ENCODE measurements around the gene ADCY9.
A peak's percentile ranks its signal among the peaks of the same experiment; 100 is the strongest.
"Not testable (repeated sequence)": the region's sequence is repeated elsewhere in the genome, so short reads cannot be mapped to it uniquely, and the experiment has no call there.

Gene ADCY9

GRCh38 chr16:3957344-3957980, 158.8 kb downstream of the ADCY9 start:
- DNase-seq = no peak
- peaks cover 13% of the 10 kb centered on the region for H3K27me3 Mint-ChIP-seq (ENCODE audit: low read depth, poor library complexity)
- no peaks in the 10 kb centered on the region for H3K36me3 Mint-ChIP-seq (ENCODE audit: low read depth)
- peaks cover 18% of the 10 kb centered on the region for H3K4me1 Mint-ChIP-seq
- no peak overlapping the region for H3K27ac Mint-ChIP-seq
- no peaks in the 10 kb centered on the region for H3K9me3 Mint-ChIP-seq
- TF ChIP-seq CTCF (IDR thresholded peaks at IDR 0.05) = no peak
- H3K4me3 Mint-ChIP-seq = no peak overlapping the region

DNA sequence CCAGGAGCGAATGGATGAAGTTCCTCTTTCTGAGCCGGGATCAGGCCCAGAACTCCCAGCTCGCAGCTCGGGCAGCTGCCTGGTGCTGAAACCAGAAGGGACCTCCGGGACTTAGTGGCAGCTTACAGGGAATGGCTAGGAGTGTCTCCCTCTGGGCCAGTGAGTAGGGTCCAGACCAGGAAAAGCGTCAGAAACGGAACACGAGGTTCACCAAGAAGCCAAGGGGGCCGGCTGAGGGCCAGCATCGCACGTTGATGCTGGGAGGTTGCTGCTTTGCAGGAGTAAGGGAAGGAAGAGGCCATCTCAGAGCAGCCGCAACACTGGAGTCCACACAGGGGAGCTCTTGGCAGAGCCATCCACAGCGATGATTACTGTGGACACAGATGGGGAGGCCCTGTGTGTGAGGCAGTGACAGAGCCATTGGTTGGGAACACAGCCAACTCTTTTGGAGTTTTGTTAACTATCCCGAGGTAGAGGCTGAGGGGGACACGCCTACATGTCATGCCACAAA, 161.8 kb downstream of the ADCY9 start:
- Mint-ChIP-seq H3K4me1 (peaks cover 40% of the 10 kb centered on the region), H3K27me3 (ENCODE audit: low read depth, poor library complexity) (peaks cover 18% of the 10 kb centered on the region), H3K36me3 (ENCODE audit: low read depth) (no peaks in the 10 kb centered on the region), H3K9me3 (no peaks in the 10 kb centered on the region), H3K4me3 (no peak overlapping the region), H3K27ac (no peak overlapping the region)
- TF ChIP-seq CTCF (IDR thresholded peaks at IDR 0.05) = no peak
- no peak for DNase-seq

- Mint-ChIP-seq H3K9me3 (no peaks in the 10 kb centered on the region), H3K4me1 (peaks cover 46% of the 10 kb centered on the region), H3K27ac (no peak overlapping the region), H3K27me3 (ENCODE audit: low read depth, poor library complexity) (peaks cover 19% of the 10 kb centered on the region), H3K4me3 (no peak overlapping the region), H3K36me3 (ENCODE audit: low read depth) (no peaks in the 10 kb centered on the region)
- DNase-seq = no peak
- no peak for TF ChIP-seq CTCF (IDR thresholded peaks at IDR 0.05)
These were observed 162.4 kb downstream of the ADCY9 start for GRCh38 chr16:3953728-3954410.

DNA sequence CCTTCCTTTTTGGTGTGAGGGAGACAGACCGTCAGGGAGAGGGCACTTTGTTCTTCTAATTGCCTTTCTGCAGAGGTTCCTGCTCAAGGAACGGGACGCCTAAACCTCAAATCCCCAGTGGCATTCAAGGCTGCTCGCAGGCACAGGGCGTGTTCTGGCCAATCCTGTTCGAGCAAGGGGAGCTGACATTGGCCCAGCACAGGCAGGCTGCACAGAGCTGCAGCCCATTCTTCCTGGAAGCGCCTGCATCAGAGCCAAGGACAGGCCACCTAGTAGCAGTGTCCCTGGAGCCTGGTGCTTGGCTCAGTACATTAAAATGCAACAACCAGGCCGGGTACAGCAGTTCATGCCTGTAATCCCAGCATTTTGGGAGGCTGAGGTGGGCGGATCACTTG, 163.5 kb downstream of the ADCY9 start:
- H3K4me1 Mint-ChIP-seq = peaks cover 51% of the 10 kb centered on the region
- TF ChIP-seq CTCF (IDR thresholded peaks at IDR 0.05) = no peak
- peaks cover 22% of the 10 kb centered on the region for H3K27me3 Mint-ChIP-seq (ENCODE audit: low read depth, poor library complexity)
- no peaks in the 10 kb centered on the region for H3K36me3 Mint-ChIP-seq (ENCODE audit: low read depth)
- no peaks in the 10 kb centered on the region for H3K9me3 Mint-ChIP-seq
- no peak overlapping the region for H3K27ac Mint-ChIP-seq
- DNase-seq = no peak
- H3K4me3 Mint-ChIP-seq = no peak overlapping the region

- Mint-ChIP-seq H3K36me3 (ENCODE audit: low read depth) (no peaks in the 10 kb centered on the region), H3K27ac (peak overlapping the region; percentile 27), H3K4me1 (peaks cover 45% of the 10 kb centered on the region), H3K4me3 (no peak overlapping the region), H3K27me3 (ENCODE audit: low read depth, poor library complexity) (peaks cover 22% of the 10 kb centered on the region), H3K9me3 (no peaks in the 10 kb centered on the region)
- no peak for TF ChIP-seq CTCF (IDR thresholded peaks at IDR 0.05)
- DNase-seq = no peak
These were observed 164.1 kb downstream of the ADCY9 start for GRCh38 chr16:3951861-3952736.

- H3K4me3 Mint-ChIP-seq = not testable (repeated sequence)
These were observed 164.9 kb downstream of the ADCY9 start for GRCh38 chr16:3951380-3951779.

More at GRCh38 chr16:3951380-3951779, 164.9 kb downstream of the ADCY9 start:
- Mint-ChIP-seq H3K27me3 (ENCODE audit: low read depth, poor library complexity) (peaks cover 21% of the 10 kb centered on the region), H3K27ac (peak overlapping the region; percentile 27), H3K4me1 (peaks cover 42% of the 10 kb centered on the region)
- H3K36me3 Mint-ChIP-seq (ENCODE audit: low read depth); H3K9me3 Mint-ChIP-seq; DNase-seq: not testable (repeated sequence)
